HG03460 (cell line): ENCODE results near the gene PTH2.
A peak's percentile ranks its signal among the peaks of the same experiment; 100 is the strongest.
"Not testable (repeated sequence)": the region's sequence is repeated elsewhere in the genome, so short reads cannot be mapped to it uniquely, and the experiment has no call there.

Source experiments
- ATAC-seq: cut with Tn5 transposase; IDR thresholded peaks from one replicate; pipeline ENCODE4 v1.9.1; 2021; ENCODE audit not compliant: unreplicated experiment

The PTH2 gene

DNA sequence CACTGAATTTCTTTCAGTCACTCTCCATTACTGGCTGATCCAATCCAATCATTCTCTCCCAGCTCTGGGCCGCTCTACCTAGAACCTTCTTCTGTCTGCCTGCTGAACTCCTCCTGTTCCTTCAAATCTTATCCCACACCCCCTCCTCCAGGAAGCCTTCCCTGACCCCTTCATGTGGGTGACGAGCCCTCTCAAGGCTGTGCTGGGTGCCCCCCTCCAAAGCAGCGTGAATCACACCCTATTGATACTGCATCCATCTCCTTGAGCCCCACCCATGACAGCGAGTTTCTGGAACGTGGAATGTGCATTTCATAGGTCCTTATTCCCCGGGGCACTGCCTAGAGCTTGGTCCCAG, 25.2 kb upstream of the PTH2 start:
- no peak for ATAC-seq

DNA sequence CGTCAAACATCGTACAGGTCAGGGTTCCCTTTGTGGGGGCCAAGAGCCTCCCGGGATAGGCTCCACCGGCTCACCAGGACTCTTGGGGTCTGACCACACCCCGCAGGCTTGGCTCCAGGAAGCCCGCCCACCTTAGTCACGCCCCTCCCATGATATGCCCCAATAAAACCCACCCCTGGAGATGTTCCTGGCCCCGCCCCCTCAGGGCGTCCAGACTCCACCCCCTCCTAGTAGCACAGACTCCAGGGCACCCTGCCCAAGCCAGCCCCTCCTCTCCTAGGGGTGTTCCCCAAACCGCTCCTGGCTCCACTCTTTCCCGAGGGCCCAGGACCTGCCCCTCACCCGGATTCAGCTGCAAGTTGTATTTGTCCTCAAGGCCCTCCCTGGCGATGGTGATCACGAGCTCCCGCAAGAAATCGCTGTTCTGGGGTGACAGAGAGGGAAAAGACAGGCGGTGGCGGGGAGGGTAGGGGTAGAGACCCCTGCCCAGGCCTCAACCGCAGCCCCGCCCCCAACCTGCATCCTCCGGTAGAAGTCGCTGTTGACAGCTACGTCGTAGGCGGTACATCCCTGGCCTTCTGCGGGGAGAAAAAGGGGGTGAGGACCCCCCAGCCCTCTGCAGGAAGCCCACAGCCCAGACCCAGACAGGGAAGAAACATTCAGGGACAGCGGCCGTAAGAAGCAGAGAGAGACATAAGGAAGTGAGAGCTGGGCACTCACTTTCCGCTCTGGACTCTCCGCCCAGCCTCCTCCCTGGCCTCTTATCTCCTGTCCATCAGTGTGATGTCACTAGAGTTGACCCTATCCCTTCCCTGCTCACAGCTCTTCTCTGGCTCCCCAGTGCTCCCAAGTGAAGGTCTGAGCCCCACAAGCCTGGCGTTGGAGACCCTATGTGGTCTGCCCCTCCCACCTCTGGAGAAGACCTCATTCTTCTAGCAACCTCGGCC, 24.5 kb upstream of the PTH2 start:
- ATAC-seq = no peak

DNA sequence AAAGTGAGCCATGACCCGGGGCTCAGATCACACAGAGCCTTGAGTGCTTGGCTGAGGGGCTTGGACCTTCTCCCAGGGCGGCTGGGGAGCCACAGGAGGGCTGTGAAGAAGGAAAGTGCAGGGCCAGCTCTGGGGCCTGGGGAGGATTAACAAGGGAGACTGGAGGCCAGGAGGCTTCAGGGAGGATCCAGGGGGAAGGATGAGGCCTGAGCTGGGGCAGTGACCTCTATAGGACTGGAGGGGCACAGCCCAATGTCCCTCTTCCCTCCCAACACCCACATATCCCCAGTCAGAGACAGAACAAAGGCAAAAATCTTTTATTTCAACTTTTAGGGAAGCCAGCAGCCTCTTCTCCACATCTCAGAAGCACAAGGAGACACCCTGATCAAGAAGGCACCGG, 22.8 kb upstream of the PTH2 start:
- no peak for ATAC-seq

DNA sequence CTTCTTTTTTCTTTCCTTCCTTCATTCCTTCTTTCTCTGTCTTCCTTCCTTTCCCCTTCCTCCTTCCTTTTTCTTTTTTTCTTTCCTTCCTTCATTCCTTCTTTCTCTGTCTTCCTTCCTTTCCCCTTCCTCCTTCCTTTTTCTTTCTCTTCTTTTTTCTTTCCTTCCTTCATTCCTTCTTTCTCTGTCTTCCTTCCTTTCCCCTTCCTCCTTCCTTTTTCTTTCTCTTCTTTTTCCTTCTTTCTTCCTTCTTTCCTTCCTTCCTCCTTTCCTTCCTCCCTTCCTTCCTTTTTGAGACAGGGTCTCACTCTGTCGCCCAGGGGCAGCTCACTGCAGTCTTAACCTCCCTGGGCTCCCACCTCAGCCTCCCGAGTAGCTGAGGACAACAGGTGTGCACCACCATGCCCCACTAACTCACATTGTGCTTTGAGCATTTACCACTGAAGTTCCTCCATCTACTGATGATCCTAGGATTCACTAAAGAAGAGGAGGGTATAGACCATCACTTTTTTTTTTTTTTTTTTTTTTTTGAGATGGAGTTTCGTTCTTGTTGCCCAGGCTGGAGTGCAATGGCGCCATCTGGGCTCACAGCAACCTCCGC, 21.0 kb upstream of the PTH2 start:
- ATAC-seq = not testable (repeated sequence)

DNA sequence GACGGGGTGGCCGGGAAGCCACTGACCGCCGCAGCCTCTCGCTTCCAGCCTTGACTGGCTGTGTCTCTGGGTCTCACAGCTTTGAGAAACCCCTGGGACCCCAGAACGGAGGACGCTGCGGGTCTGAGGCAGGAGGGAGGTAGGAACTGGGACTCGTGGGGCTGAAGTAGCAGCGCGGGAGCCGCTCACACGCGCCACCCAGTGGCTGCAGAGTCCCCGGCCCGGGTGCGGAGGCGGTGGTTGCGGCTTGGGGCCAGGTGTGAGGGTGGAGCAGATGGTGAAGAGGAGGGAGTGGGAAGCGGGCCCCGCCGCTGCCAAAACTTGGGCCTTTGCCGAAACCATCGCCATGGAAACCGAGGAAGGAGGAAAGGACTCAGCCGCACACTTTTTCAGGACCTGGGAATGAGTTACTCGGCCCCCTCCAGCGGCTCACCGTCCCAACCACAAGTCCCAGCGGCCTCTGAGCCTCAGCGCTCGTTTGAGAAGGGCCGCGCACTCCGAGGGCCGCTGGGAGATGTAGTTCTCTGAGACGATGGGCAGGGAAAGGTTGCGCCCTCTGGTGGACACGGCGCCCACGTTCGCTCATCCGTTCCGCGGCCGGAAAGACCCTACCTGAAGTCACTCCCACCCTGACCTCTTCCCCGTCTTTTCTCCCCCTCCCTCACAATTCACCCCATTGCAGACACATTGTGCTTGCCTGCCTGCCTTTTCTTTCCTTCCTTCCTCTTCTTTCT, 20.3 kb upstream of the PTH2 start:
- peak; percentile 82 for ATAC-seq

DNA sequence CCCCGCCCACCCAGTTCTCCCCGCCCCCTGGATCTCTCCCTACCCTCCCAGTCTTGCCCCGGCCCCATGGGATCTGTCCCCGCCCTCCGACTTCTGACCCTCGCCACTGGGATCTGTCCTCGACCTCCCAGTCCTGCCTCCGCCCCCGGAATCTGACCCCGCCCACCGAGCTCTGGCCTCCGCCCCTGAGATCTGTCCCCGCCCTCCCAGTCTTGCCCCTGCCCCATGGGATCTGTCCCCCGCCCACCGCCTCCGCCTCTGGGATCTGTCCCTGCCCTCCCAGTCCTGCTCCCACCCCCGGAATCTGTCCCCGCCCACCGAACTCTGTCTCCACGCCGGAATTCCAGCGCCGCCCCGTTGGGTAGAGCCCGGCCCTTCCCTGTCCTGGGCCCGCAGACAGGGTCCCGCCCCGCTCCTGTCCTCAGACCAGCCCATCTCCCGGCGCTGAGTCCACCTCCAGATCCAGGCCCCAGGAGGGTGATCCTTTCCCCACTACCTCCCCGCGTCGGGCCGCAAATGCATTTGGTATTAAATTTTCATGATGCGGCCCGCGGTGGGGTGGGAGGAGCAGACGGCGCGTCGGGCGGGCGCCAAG, 19.6 kb upstream of the PTH2 start:
- peak; percentile 12 for ATAC-seq

GRCh38 chr19:49442354-49442753, 19.1 kb upstream of the PTH2 start:
- no peak for ATAC-seq

DNA sequence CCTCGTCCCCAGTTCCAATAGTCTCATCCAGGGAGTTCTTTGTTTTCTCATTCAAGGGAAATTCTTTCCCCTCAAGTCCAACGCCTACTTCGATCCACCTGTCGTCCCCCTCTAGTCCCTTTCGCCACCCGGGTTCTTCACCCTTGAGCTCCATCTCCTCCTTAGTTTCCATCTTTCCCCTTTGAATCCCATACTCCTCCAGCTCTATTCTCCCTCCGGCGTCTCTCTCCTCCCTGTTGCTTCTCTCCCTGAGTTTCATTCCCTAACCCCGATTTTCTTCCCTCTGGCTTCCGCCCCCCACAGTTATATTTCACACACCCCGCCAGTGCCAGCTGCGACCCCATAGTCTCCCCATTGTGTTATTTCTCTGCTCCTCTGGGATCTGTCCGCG, 18.7 kb upstream of the PTH2 start:
- no peak for ATAC-seq

GRCh38 chr19:49441210-49441959, 18.1 kb upstream of the PTH2 start, which contains the start of gene SLC17A7:
Gene SLC17A7, minus strand, starts transcription at chr19:49441527. Its CDS starts 148 bp downstream, at chr19:49441379.
- no peak for ATAC-seq

DNA sequence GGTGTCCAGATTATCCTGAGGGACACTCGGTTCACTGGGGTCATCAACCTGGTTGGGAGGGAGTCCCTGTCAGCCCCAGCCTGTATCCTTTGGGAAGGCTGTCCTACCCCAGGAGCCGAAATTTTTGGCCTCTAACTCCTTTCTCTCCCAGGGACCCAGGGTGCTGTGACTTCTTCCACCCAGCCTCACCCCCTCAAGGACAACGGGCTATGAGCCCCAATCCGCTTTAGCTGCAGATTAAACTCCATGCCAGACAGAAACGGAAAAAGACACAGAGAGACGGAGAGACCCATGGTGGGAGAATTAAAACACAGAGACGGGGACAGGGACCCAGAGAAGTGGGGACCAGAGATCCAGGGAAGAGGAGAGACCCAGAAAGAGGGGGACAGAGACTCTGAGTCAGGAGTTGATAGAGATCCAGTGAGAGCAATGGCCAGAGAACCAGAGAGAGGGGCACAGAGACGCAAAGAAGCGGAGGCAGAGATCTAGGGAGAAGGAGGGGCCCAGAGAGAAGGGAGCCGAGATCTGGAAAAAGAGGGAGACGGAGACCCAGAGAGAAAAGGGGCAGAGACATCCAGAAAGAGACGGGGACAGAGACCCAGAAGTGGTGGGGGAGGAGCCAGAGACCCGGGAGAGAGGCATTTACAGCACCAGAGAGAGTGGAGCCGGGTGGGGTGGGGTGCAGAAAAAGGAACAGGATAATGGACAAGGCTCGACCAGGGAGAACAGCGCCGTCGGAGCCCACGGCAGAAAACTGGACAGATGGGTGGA, 17.4 kb upstream of the PTH2 start:
- ATAC-seq = no peak

DNA sequence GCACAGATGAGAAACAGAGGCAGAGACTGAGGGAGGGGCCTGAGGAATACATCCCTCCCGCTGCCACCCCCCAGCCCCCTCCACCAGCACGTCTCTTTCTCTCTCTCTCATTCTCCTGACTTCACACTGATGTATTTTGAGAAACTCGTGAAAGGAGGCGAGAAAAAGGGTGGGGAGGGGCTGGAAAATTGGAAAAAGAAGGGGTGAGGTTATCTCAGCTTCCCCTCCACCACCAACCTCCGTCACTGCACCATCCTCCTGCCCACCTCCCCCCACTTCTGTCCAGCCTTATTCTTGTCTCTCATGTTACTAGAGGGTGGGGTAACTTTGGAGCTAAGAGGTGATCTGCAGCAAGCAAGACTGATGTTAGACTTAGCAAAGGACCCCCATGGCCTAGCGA, 16.6 kb upstream of the PTH2 start:
- no peak for ATAC-seq

GRCh38 chr19:49438261-49438660, 15.0 kb upstream of the PTH2 start:
- no peak for ATAC-seq

DNA sequence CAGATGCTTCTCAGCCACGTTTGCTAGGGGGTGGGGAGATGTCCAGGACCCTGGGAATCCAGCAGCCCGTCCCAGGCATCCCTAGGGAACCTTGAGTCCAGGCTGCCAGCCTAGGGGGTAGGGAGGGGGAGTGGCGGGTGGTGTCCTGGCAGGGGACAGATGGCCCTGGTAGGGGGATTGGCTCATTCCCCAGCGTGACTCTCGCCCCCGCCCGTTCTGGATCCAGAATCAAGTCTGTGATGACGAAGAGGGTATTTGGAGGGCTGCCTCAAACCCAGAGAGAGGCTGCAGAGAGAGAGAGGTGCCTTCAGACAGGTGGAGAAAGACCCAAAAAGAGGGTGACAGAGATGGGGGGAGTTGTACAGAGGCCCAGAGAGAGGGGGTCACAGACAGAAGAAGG, 14.0 kb upstream of the PTH2 start:
- ATAC-seq = no peak

DNA sequence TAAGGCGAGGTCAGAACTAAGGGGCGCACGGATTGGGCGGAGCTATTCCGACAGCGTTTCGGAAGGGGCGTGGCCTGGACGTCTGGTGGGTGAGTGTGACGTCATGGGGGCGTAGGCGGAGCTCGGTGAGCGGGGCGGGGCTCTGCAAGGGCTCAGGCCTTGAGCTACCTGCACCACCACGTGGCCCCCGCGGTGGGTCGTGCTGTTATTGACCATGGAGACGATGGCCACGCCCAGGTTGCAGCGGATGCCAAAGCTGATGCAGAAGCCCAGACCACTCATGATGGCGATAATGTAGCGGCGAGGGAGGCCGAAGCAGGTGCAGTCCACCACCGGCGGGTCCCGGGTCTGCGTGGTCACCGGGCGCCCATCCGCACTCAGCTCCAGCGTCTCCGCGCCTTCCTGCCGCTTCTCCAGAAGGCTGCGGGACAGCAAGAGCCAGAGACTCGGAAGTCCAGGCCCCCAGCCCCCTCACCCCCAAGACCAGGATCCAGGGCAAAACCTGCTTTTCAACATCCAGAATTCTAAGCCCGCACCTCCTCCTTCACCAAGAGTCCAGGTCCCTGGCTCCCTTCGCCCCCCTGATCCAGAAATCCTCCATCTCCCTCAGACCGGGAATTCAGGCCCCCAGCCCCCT, 13.3 kb upstream of the PTH2 start:
- ATAC-seq = no peak

- no peak for ATAC-seq
Measured at GRCh38 chr19:49435670-49436069, 12.4 kb upstream of the PTH2 start.

DNA sequence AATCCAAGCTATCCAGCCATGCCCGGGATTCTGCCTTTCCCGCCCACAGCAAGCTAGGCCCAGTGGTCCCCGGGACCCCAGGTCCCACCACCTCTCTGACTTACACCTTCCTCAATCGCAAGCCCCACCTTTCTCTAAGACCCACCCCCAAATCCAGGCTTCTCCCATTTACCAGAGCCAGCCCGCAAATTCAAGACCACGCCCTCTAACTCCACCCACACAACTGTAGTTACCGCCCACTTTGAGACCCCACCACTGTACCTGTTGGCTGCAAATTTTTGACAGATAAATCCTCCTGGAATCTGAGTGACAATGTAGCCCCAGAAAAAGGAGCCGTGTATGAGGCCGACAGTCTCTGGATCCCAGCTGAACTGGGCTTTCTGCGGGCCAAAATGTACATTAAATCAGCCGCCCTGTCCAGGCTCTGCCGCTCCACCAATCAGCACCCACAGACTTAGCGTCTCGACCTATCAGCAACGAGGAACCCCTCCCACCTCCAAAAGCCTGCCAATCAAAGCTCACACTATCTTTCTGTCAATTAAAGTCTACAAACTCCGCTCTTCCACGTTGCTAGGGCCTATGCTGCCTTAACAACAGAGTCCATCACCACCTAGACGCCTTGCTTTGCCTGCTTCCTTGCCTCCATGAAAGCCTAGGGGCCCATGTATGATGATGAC, 11.8 kb upstream of the PTH2 start:
- ATAC-seq = no peak

- ATAC-seq = no peak
Measured at GRCh38 chr19:49433240-49433901, 10.1 kb upstream of the PTH2 start.
